ENCODE data around the gene SLIT3. TPM values are rescaled to one million over a fixed set of nuclear protein-coding genes. Genes with fewer than 3 reads are reported as not detected.

Gene SLIT3
- total RNA-seq, 1 donor from 2014 or later = 0.75 TPM

GRCh38 chr5:168879331-168879730 lies 421.6 kb downstream of the SLIT3 start:
- no peak for ATAC-seq
- DNase-seq (ENCODE audit: low spot score) = no peak

DNA sequence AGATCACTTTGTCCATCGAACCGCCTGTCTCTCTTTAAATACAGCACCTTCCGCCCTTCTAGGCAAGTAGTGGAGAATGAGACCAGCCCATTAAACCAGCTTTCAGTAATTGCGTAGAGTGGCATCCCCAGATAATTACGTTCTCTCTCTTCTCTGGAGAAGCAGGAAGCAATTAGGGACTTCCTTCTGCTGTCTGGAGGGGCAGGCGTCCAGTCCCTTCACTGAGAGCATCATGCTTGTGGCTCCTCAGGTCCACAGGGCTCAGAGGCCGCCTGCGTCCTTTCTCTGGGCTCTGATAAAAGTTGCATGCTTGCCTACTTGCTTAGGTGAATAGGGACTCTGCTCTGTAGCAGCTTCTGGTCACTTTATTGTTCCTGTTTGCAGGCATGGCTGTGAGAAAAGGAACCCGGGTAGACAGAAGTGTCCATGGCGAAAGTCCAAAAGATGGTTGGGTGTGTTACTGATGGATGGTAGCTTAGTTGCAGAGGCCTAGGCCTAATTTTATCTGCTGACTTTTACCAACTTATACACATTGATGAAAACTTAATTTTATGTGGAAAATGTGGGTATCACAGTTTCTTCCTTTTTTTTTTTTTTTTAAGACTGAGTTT lies 422.7 kb downstream of the SLIT3 start:
- no peak for ATAC-seq
- no peak for DNase-seq (ENCODE audit: low spot score)

- DNase-seq (ENCODE audit: low spot score) (peak; percentile 61), ATAC-seq (peak; percentile 89)
These were observed 423.6 kb downstream of the SLIT3 start for GRCh38 chr5:168877132-168877892.

DNA sequence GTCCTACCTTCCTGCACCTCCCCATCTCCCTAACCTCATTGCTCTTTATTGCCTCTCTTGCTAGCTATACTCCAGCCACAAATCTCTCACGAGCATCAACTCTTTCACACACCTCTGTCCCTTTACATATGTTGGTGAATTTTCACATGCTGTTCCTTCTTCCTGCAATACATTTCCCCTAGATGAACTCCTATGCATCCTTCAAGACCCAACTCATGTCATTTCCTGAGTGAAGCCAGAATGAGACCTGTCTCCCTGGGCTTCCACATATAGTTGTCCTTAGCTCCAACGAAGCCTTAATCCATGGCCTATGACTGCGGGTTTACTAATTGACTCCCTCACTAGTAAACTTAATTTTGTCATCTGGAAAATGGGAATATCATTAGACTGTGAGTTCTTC lies 424.5 kb downstream of the SLIT3 start:
- DNase-seq (ENCODE audit: low spot score) (no peak), ATAC-seq (no peak)

GRCh38 chr5:168875832-168876231 lies 425.1 kb downstream of the SLIT3 start:
- DNase-seq (ENCODE audit: low spot score) (no peak), ATAC-seq (no peak)

- ATAC-seq (no peak), DNase-seq (ENCODE audit: low spot score) (no peak)
These were observed 426.1 kb downstream of the SLIT3 start for GRCh38 chr5:168874713-168875380.

DNA sequence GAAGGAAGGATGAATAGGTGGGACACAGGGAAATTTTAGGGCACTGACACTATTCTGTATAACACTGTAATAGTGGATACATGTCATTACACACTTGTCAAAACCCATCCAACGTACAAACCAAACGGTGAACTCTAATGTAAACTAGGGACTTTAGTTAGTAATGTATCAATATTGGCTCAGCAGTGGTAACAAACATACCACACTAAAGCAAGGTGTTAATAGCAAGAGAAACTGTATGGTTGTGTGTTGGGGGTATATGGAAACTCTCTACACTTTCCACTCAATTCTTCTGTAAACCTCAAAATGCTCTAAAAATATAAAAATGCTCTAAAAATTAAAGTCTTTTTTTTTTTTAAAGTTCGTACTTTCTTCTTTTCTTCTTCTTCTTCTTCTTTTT lies 428.7 kb downstream of the SLIT3 start:
- DNase-seq (ENCODE audit: low spot score) (no peak), ATAC-seq (no peak)

GRCh38 chr5:168870910-168871309 lies 430.0 kb downstream of the SLIT3 start:
- ATAC-seq (no peak), DNase-seq (ENCODE audit: low spot score) (no peak)

DNA sequence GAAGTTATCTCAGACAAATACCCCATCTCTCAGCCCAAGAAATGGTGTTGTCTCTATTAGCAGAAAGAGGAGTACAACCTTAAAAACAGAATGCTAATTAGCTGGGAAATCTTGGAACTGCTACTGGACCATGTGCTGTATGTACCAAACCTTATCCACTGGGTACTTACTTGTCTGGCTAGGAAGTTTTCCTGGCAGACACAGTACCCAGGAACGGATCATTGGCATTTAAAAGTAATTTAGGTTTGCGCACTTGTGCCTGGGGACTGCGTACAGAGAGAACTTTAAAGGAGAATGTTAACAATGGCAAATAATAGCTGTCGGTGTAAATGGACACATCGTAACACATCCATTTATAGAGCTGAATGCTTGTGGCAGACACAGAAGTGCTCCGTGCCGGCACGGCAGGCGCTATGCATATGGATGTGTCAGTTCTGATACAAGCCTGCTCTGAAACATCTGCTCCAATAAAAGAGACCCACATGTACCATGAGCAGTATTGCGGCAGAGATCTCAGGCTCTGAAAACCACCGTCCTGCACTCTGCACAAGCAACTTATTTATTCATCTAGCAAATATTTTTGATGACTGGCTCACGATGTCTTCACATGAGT lies 431.2 kb downstream of the SLIT3 start:
- no peak for ATAC-seq

GRCh38 chr5:168867241-168867640 lies 433.7 kb downstream of the SLIT3 start:
- DNase-seq (ENCODE audit: low spot score) (no peak), ATAC-seq (no peak)

More for the DNA sequence above, 431.2 kb downstream of the SLIT3 start:
- no peak for DNase-seq (ENCODE audit: low spot score)

GRCh38 chr5:168865968-168866367 lies 435.0 kb downstream of the SLIT3 start:
- DNase-seq (ENCODE audit: low spot score) (no peak), ATAC-seq (no peak)

- DNase-seq (ENCODE audit: low spot score) (no peak), ATAC-seq (no peak)
These were observed 437.9 kb downstream of the SLIT3 start for GRCh38 chr5:168863021-168863420.

GRCh38 chr5:168860503-168860902 lies 440.4 kb downstream of the SLIT3 start:
- no peak for ATAC-seq
- no peak for DNase-seq (ENCODE audit: low spot score)

- no peak for DNase-seq (ENCODE audit: low spot score)
- no peak for ATAC-seq
These were observed 440.9 kb downstream of the SLIT3 start for GRCh38 chr5:168860081-168860480.

DNA sequence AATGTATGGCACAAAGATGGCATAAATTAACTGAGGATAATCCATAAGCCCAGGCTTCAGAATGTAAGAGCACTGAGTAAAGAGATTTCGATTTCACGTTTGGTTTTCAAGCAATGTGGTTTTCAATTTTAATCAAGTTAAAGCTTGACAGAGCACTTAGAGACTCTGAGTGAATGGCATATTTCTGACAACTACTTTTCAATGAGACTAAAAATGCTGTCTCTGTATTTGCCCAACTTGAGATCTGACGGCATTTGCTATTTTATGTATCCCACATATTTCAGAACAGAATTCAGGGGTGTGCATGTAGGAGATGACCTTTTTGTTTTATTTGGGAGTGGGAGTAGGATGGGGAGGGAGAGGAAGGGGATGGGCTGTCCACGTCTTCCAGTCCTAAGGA lies 441.5 kb downstream of the SLIT3 start:
- DNase-seq (ENCODE audit: low spot score) (no peak), ATAC-seq (no peak)

- ATAC-seq = no peak
These were observed 441.9 kb downstream of the SLIT3 start for GRCh38 chr5:168858994-168859393.

DNA sequence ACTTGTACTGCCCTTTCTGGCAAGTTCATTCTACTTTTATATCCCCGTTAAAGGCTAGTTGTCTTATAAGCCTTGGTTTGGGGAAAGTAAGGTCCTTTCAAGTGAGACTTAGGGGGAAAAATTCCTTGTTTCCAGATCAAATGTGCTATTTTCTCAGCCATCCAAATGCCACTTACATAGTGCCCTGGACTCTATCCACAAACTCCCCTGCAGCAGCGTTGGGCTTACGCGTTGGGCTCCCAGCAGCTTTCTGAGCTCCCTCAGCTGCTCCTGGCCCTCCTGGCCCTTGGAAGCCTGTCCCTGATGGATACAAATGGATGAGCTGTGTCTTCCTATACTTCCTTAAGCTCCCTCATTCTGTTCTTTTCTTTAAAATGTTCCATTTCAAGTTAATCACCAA lies 442.6 kb downstream of the SLIT3 start:
- DNase-seq (ENCODE audit: low spot score) (no peak), ATAC-seq (no peak)

More at GRCh38 chr5:168858994-168859393, 441.9 kb downstream of the SLIT3 start:
- DNase-seq (ENCODE audit: low spot score) = no peak

- DNase-seq (ENCODE audit: low spot score) (no peak), ATAC-seq (no peak)
These were observed 447.0 kb downstream of the SLIT3 start for GRCh38 chr5:168853972-168854371.

- ATAC-seq (no peak), DNase-seq (ENCODE audit: low spot score) (no peak)
These were observed 448.6 kb downstream of the SLIT3 start for GRCh38 chr5:168852329-168852728.

DNA sequence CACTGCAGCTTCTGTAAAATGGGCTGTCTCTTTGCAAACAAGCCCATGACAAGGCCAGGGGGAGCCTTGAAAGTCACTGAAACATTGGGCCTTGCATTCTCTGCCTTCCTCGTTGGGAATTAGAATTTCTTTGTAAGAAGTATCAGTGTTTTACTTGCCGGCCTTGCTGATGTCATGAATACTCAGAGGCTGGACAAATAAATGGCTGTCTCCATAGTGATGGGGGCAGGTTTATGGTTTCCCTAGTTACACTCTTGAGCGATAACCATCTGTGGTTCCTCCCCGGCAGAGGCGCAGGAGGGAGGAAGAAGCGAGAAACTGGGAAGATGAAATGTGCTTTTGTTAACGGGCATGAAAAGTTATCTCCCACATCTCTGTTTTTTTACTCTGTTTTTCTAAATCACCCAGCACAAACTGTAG lies 449.0 kb downstream of the SLIT3 start:
- ATAC-seq = no peak

DNA sequence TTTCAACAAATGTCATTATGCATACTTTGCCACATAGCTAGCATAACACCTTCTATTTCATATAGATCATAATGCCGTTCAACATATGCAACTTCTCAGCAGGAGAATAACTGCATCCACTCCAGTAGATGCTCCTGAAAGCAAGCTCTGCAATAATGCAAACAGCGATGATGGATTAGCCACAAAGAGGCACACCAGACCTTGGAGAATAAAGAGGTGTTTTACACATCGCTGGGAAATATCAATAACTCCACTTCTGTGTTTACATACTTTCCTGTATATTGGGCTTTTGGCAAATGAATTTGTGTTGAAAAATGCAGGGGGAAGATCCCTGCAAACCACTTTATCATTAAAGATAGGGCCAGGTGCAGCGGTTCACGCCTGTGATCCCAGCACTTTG lies 450.3 kb downstream of the SLIT3 start:
- ATAC-seq (no peak), DNase-seq (ENCODE audit: low spot score) (no peak)

More for the DNA sequence above, 449.0 kb downstream of the SLIT3 start:
- no peak for DNase-seq (ENCODE audit: low spot score)

DNA sequence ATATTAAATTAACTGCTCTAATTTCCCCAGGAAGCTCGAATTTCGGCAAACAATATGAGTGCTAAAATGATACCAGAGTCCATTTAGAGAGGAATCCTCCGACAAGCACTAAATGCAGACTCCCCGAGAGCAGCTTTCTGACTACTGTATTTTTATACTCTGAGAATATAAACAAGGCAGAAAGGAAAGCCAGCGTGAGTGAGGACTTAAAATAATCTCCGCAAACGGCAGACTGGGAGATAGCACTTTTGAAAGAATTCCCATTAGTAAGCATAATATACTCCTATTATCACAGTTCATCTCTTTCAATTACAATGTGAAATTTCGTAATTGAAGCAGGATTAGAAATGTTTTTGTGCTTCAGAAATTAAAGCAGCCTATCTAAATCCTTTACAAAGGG lies 452.4 kb downstream of the SLIT3 start:
- no peak for ATAC-seq
- DNase-seq (ENCODE audit: low spot score) = no peak

Measured in left lobe of liver (tissue), 2 donors.